GM21528 (cell line): Measurements from ENCODE around the gene MRPL44.

Experiments used
- ATAC-seq: cut with Tn5 transposase; IDR thresholded peaks from one replicate; pipeline ENCODE4 v1.9.1; 2021; ENCODE audit warnings: mild to moderate bottlenecking, moderate library complexity; ENCODE audit not compliant: unreplicated experiment, low FRiP score

Gene MRPL44

GRCh38 chr2:223969856-223970255, 12.6 kb downstream of the MRPL44 start:
- ATAC-seq, result no peak

DNA sequence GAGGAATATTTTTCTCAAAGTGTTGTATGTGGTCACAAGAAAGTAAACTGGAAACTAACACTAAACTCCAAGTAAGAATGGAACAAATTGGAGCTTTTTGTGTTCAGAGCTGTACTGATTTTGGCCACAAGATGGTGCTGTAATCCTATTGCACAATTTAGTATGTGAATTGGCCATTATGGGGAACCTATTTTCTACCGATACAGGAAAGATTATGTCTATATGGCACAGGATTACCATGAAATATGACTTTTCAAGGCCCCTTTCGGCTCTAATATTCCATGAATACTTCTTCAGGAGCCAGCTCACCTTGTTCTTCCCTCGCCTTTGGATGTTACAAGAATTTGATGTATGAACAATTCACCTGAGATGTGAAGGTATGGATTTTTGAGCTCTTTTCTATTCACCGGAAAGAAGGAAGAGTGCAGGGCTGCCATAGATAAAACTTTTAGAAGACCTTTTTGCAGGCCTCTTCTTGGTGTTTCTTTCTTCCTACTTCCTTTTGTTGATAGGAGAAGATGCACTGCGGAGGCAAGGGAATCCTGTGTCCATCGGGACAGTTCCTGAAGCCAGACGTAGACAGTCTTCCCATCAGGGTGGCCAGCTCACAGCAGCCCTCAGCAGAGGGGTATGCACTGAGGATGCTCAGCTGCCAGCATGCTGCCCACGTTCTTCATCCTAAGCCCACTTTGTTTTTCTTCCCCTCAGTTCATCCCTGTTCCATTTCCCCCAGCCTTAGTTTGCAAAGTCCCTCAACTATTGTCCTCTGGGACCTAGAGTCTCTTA, 13.3 kb downstream of the MRPL44 start:
- peak; percentile 85 for ATAC-seq

- no peak for ATAC-seq
These were observed 14.5 kb downstream of the MRPL44 start for GRCh38 chr2:223971731-223972130.

DNA sequence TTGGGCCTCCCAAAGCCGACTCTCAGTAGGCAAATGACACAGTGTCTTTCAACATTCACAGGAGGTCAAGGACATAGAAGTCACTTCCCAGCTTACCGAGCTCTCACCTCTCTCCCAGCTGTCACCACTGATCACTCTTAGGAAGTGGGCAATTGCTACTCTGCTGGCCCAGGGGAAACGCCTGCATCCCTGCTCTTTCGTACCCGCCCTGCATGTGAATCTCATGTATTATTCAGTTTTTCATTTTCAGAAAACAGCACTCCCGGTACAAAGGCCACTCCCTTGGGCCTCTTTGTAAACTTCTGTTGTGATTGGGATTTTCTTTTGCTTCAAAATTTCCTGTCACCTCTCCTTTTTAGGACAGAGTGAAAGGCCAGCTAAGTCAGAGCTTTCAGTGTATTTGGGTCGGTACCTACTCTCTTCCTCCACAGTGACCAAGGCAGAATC, 15.4 kb downstream of the MRPL44 start:
- no peak for ATAC-seq

DNA sequence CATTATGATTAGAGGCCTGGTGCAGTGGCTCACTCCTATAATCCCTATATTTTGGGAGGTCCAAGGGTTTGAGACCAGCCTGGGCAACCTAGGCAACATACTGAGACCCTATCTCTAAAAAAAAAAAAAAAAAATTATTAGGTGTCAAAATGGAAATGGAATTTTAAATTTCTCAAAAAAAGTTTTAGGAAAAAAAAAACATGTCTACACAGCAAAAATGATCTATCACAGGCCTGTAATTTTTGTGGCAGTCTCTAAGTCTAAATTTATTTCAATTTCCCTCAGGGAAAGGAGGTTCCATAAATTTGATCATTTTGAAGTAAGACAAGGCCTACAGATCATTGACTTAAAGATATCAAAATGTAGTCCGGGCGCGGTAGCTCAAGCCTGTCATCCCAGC, 16.3 kb downstream of the MRPL44 start:
- ATAC-seq, result no peak

- no peak for ATAC-seq
These were observed 19.5 kb downstream of the MRPL44 start for GRCh38 chr2:223976635-223977226.

DNA sequence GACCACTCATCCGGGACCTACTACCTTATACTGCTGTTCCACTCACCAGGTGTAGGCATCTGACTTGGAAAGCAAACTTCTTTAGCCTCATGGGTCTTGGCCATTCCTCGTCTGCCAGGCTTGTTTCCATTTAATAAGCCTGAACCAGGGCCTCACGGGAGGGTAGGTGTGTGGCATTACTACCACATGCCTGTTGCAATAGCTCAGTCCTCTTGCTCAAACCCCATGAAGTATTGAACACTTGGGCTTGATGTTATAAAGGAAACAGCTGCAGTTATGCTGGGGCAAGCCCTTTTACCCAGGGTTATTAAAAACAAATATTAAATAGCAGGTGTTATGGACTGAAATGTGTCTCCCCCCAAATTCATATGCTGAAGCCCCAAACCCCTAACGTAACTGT, 21.2 kb downstream of the MRPL44 start:
- no peak for ATAC-seq

DNA sequence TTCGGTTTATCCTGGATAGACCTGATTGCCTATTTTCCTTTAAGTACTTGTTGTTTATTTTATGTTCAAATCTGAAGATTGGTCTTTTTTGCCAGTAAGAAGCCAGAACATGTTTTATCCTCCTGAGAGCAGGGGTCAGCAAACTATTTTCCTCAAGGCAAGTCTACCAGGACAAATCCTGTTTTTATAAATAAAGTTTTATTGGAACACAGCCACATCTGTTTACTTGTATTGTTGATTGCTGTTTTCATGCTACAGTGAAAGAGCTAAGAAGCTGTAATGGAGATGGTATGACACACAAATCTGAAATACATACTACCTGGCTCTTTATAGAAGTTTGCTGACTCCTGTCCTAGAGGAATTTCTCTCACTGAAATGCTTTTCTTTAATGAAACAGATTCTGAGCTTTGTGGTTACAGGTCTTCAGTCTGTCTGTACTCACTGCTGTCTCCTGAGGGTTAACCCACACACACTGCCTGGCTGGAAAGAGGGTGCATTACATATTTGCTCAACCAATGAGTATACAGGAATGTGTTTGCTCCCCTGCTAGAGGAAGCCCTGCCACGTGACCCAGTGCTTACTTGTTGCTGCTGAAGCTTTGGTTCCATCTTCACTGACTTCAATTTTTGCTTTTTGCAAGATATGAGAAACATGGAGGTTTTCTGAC, 22.6 kb downstream of the MRPL44 start:
- ATAC-seq, result no peak

DNA sequence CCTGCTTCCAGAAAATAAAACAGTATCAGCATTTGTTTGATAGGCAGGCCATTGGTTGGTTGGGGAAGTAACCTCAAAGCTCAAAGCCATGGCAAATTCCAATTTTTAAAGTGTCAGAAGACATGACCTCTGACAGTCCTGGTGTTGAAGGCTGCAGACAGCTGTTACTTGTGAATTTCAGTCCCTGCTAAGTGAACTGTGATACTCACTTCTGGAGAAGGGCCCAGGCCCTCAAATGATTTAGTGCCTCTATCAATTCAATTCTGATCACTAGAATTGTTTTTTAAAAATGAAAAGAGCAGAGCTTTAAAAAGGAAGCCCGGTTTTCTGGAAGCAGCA, 23.1 kb downstream of the MRPL44 start:
- ATAC-seq, result no peak

DNA sequence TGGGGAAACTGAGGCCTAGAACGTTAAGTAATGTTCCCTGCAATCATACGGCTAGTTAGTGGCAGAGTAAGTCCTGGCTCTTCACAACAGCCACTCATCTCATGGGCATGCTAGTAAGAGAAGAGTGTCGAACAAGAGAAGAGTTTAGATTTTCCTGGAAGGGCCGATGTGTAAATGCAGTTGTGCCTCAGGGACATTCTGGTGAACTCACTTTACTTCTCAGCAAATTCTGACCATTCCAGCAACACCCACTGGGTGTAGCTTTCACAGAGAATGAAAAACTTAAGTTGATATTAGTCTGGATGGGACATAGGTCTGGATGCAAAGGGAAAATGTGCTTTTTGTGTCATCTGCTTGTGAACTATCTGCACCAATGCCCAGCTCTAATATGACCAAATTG, 23.5 kb downstream of the MRPL44 start:
- no peak for ATAC-seq

GRCh38 chr2:223981241-223981640, 24.0 kb downstream of the MRPL44 start:
- no peak for ATAC-seq

GRCh38 chr2:223989206-223989855, 32.1 kb downstream of the MRPL44 start:
- no peak for ATAC-seq

DNA sequence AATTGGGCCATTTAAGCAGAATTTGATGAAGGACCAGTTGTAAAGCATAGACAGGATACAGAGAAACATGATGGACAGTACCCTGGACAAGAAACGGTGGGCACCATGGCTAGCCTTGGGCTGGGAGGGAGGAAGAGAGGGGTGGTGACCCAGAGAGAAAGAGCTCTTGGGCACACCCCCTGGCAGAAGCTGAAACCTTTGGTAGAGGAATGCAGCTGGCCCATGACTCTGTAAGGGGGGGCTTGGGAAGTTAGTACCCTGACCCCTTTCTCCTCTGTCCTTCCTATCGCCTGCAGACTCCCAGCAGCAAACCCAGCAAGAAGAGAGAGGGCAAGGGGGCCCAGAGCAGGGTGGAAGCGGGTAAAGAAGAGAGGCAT, 32.6 kb downstream of the MRPL44 start:
- ATAC-seq, result no peak

- no peak for ATAC-seq
These were observed 34.3 kb downstream of the MRPL44 start for GRCh38 chr2:223991611-223992010.

GRCh38 chr2:223993634-223994232, 36.5 kb downstream of the MRPL44 start:
- peak; percentile 70 for ATAC-seq

DNA sequence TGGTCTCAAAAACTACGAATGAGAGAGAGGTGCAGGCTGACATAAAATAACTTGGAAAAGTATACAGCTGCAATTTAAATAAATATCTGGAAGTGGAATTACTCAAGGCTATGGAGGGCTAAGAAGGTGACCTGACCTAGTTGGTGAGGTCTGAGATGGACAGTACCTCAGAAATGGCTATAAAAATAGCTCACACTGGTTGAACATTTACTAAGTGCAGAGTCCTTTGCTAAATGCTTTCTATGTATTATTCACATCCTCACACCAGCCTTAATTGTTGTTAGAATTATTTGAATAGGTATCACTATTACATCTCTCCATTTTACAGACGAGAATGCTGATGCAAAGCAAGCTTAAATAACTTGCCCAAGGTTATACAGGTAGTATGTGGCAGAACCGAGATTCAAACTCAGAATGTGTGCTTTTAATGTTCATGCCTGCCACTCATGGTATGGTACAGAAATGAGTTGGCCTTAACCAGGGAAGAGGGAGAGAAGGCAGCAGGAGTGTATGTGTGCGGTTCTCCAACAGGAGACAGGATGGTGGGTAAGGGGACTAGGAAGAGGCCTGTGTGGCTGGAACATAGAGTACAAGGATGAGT, 37.4 kb downstream of the MRPL44 start:
- no peak for ATAC-seq

GRCh38 chr2:223995569-223995968, 38.3 kb downstream of the MRPL44 start:
- no peak for ATAC-seq

DNA sequence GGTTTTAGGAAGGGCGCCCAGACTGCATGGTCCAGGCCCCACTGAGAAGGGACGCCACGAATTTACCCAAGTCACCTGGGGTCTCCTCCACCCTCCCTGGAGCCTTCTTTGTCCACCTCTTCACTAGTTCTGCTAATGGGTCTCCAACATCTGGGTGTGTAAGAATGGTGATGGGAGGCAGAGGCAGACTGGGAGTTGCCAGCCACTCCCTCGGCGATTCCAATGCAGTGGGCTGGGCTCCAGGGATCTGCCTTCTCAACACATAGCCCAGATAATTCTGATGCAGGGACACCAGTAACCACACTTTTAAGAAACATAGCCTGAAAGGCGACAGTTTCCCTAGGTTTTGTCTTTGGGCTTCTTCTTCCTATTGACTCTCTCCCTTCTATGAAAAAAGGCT, 39.1 kb downstream of the MRPL44 start:
- no peak for ATAC-seq

DNA sequence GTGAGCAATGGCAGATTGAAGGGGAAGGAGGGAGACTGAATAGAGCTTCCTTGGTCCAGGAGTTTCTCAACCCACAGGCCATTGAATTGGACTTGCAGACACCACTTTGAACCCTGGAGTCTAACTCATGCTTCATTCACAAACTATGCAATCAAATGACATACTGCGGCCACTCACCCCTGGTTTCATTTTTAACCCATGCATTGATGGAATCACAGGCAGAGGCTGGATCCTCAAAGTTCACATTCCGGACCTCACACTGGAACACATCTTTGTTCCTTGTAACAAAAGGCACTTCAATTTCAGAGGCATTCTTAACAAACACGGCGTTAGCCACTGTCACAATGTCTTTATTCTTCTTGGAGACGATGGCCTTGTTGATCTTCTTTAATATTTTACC, 40.7 kb downstream of the MRPL44 start:
- no peak for ATAC-seq

GRCh38 chr2:223998948-223999347, 41.7 kb downstream of the MRPL44 start:
- no peak for ATAC-seq

GRCh38 chr2:223999862-224000261, 42.6 kb downstream of the MRPL44 start:
- ATAC-seq, result no peak
